Breast epithelium (tissue), 3 donors: ENCODE data around the gene CHD6.

Source experiments
- CTCF ChIP-seq, 3 donors: fragments of 450-650 bp; IDR thresholded peaks; one replicate each; pipeline ENCODE4 v1.5.1; 2016 to 2017; ENCODE audit warnings: antibody characterized with exemption in 3 of 3, mild to moderate bottlenecking in 3 of 3, moderate library complexity in 3 of 3
- POLR2AphosphoS5 ChIP-seq, 3 donors: sonication (generic); formaldehyde crosslinking; IDR thresholded peaks; one replicate each; pipeline ENCODE4 v1.6.1; 2017; ENCODE audit warnings: antibody characterized with exemption in 3 of 3

- TF ChIP-seq CTCF (IDR thresholded peaks at IDR 0.05), result no peak
- TF ChIP-seq POLR2AphosphoS5 (IDR thresholded peaks at IDR 0.05), result no peak
Measured at GRCh38 chr20:41352666-41353065, 265.5 kb downstream of the CHD6 start.
